ENCODE data around the gene LPGAT1.

The LPGAT1 gene

DNA sequence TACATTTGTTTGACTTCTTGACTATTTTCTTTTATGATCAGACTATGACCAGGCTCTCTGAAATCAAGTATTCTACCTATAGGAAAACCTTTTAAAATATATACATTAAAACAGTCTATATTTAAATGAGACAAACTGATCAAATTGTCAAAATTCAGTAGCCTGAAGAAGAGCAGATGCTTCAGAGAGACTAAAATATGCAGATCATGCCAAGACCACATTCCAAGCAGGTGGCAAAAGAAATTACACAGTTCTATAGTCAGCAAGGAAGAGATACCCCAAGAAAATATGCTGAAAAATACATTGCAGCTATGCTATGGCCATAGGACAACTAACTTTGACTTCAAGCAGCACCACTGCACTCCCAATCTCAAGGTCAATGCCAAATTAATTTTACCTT is 3.5 kb downstream of the LPGAT1 start:
- TF ChIP-seq, protein P1, sequence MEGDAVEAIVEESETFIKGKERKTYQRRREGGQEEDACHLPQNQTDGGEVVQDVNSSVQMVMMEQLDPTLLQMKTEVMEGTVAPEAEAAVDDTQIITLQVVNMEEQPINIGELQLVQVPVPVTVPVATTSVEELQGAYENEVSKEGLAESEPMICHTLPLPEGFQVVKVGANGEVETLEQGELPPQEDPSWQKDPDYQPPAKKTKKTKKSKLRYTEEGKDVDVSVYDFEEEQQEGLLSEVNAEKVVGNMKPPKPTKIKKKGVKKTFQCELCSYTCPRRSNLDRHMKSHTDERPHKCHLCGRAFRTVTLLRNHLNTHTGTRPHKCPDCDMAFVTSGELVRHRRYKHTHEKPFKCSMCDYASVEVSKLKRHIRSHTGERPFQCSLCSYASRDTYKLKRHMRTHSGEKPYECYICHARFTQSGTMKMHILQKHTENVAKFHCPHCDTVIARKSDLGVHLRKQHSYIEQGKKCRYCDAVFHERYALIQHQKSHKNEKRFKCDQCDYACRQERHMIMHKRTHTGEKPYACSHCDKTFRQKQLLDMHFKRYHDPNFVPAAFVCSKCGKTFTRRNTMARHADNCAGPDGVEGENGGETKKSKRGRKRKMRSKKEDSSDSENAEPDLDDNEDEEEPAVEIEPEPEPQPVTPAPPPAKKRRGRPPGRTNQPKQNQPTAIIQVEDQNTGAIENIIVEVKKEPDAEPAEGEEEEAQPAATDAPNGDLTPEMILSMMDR (IDR thresholded peaks at IDR 0.05; ENCODE audit: control insufficient read depth, extremely low read depth, insufficient read depth): no peak

GRCh38 chr1:211825980-211826379 is 4.6 kb downstream of the LPGAT1 start:
- H3K4me3 ChIP-seq (ENCODE audit: low read depth, low read length): no peak overlapping the region
- TF ChIP-seq, protein P1 (IDR thresholded peaks at IDR 0.05; ENCODE audit: control insufficient read depth, extremely low read depth, insufficient read depth): no peak
- DNase-seq (ENCODE audit: low read depth): no peak

More for the DNA sequence above, 3.5 kb downstream of the LPGAT1 start:
- no peak for DNase-seq (ENCODE audit: low read depth)
- no peak overlapping the region for H3K4me3 ChIP-seq (ENCODE audit: low read depth, low read length)

DNA sequence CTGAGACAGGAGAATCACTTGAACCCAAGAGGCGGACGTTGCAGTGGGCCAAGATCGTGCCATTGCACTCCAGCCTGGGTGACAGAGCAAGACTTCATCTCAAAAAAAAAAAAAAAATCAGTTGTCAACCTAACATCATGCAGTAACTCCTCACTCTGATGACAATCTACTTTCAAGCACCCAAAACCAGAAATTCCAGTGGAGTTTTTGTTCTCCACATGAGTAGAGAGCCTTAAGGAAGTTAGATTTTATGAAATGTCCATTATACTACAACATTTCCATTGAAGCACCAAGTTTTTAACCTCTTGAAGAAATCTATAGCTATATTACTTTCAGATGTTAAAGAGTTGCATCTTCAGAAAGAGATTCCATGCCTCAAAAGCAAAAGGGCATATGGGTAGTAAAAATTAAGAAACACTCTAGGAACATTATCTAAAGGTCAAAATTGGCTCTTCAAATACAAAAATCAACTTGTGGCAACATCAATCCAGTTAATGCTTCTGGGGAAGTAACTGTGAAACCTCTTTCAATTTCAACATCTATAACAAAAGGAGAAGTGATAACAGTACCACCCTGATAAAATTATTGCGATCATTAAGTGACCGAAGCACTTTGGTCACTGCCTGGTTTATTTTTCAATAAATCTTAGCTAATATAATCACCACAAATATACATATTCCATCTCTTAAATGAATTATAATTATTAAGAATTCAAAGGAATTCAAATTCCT is 7.7 kb downstream of the LPGAT1 start:
- TF ChIP-seq, protein P1 (IDR thresholded peaks at IDR 0.05; ENCODE audit: control insufficient read depth, extremely low read depth, insufficient read depth): no peak
- no peak for DNase-seq (ENCODE audit: low read depth)
- no peak overlapping the region for H3K4me3 ChIP-seq (ENCODE audit: low read depth, low read length)

DNA sequence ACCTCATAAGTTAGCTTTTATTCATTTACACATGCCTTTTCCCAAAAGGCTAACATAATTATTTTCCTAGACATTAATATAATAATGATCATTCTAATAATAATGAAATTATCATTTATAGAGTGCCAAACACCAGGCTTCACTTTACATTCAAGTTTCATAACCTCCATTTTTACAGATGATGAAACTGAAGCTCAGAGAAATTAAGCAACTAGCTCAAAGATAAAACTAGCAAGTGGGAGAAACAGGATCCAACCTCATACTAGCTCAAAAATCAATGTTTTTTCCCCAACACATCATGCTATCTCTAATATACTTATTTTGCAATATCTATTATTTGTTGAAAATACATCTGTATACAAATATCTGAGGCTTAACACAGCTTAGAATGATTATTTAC is 14.0 kb downstream of the LPGAT1 start:
- DNase-seq (ENCODE audit: low read depth): no peak

DNA sequence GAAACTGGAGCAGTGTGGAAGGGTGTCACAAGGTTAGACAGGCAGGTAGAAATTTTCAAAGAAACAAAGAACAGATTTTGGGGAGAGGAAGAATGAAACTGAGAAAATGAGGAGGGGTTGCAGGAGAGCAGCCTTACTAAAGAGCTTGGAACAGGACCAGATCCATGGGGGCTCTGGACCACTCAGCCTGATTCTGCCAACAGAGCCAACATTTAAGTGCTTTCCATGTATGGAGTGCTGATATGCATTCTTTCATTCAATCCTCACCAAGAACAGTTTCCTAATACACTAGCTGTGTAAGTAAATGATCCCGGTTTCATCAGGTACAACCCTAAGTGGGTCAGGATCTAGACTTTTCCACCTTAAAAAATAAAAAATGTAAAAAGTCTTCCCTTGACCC is 16.2 kb downstream of the LPGAT1 start:
- no peak for DNase-seq (ENCODE audit: low read depth)
- TF ChIP-seq, protein P1 (IDR thresholded peaks at IDR 0.05; ENCODE audit: control insufficient read depth, extremely low read depth, insufficient read depth): no peak
- H3K4me3 ChIP-seq (ENCODE audit: low read depth, low read length): no peak overlapping the region

More for the DNA sequence above, 14.0 kb downstream of the LPGAT1 start:
- TF ChIP-seq, protein P1 (IDR thresholded peaks at IDR 0.05; ENCODE audit: control insufficient read depth, extremely low read depth, insufficient read depth): no peak
- H3K4me3 ChIP-seq (ENCODE audit: low read depth, low read length): no peak overlapping the region

GRCh38 chr1:211813590-211813989 is 17.0 kb downstream of the LPGAT1 start:
- peak; percentile 71 for DNase-seq (ENCODE audit: low read depth)
- no peak overlapping the region for H3K4me3 ChIP-seq (ENCODE audit: low read depth, low read length)
- TF ChIP-seq, protein P1 (IDR thresholded peaks at IDR 0.05; ENCODE audit: control insufficient read depth, extremely low read depth, insufficient read depth): no peak

DNA sequence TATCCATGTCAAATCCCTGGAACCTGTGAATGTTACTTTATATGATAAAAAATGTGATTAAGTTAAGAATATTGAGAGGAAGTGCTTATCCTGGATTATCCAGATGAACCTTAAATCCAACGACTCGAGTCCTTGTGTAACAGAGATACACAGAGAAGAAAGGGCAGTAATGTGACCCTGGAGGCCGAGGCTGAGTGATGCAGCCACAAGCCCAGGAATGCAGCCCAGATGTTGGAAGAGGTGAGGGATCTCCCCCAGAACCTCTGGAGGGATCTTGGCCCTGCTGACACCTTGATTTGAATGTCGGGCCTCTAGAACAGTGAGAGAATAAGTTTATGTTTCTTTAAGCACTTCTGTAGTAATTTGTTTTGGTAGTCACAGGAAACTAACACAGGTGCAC is 18.0 kb downstream of the LPGAT1 start:
- no peak overlapping the region for H3K4me3 ChIP-seq (ENCODE audit: low read depth, low read length)

More for the DNA sequence above, 18.0 kb downstream of the LPGAT1 start:
- TF ChIP-seq, protein P1 (IDR thresholded peaks at IDR 0.05; ENCODE audit: control insufficient read depth, extremely low read depth, insufficient read depth): no peak
- DNase-seq (ENCODE audit: low read depth): no peak
